Retina (tissue), 1 donor: Measurements from ENCODE around the gene CNTN2.

Experiments
- DNase-seq: peaks from one replicate; pipeline ENCODE4 v3.0.0-alpha.2; 2016

Gene CNTN2

GRCh38 chr1:205056188-205056611, 13.2 kb downstream of the CNTN2 start:
- peak; percentile 85 for DNase-seq

- DNase-seq = no peak
Observed at GRCh38 chr1:205056956-205057568, 14.1 kb downstream of the CNTN2 start.

GRCh38 chr1:205057808-205058575, 15.0 kb downstream of the CNTN2 start:
- DNase-seq = no peak

GRCh38 chr1:205058853-205059252, 15.8 kb downstream of the CNTN2 start:
- no peak for DNase-seq

GRCh38 chr1:205059660-205060059, 16.6 kb downstream of the CNTN2 start:
- no peak for DNase-seq

- DNase-seq = no peak
Observed at GRCh38 chr1:205060746-205061145, 17.7 kb downstream of the CNTN2 start.

- DNase-seq = no peak
Observed at GRCh38 chr1:205061227-205061626, 18.2 kb downstream of the CNTN2 start.

- peak; percentile 92 for DNase-seq
Observed at GRCh38 chr1:205061665-205062069, 18.7 kb downstream of the CNTN2 start.

- no peak for DNase-seq
Observed at GRCh38 chr1:205062319-205062718, 19.3 kb downstream of the CNTN2 start.

- no peak for DNase-seq
Observed at GRCh38 chr1:205062895-205063294, 19.9 kb downstream of the CNTN2 start.

GRCh38 chr1:205064301-205064700, 21.3 kb downstream of the CNTN2 start:
- DNase-seq = no peak

- no peak for DNase-seq
Observed at GRCh38 chr1:205064741-205065316, 21.8 kb downstream of the CNTN2 start.

GRCh38 chr1:205065666-205066065, 22.7 kb downstream of the CNTN2 start:
- no peak for DNase-seq

GRCh38 chr1:205066141-205066818, 23.3 kb downstream of the CNTN2 start:
- no peak for DNase-seq

GRCh38 chr1:205067031-205067430, 24.0 kb downstream of the CNTN2 start:
- DNase-seq = no peak

GRCh38 chr1:205068001-205068400, 25.0 kb downstream of the CNTN2 start:
- no peak for DNase-seq

- DNase-seq = no peak
Observed at GRCh38 chr1:205068457-205069040, 25.5 kb downstream of the CNTN2 start.

- no peak for DNase-seq
Observed at GRCh38 chr1:205069371-205070125, 26.5 kb downstream of the CNTN2 start.

GRCh38 chr1:205071028-205071409, 28.0 kb downstream of the CNTN2 start:
- DNase-seq = no peak

- DNase-seq = no peak
Observed at GRCh38 chr1:205071801-205072200, 28.8 kb downstream of the CNTN2 start.

- no peak for DNase-seq
Observed at GRCh38 chr1:205072286-205072685, 29.3 kb downstream of the CNTN2 start.

- no peak for DNase-seq
Observed at GRCh38 chr1:205072881-205073280, 29.9 kb downstream of the CNTN2 start.
